Type B pancreatic cell (in vitro differentiated cells): Measurements from ENCODE around the gene STPG2. TPM values are rescaled to one million over a fixed set of nuclear protein-coding genes. Genes with fewer than 3 reads are reported as not detected.
A peak's percentile ranks its signal among the peaks of the same experiment; 100 is the strongest.

Experiments
- DNase-seq: peaks from one replicate; pipeline ENCODE4 v3.0.0; 2021; ENCODE audit warnings: mixed read lengths; ENCODE audit not compliant: unreplicated experiment; ENCODE audit errors: extremely low spot score
- H3K27ac Mint-ChIP-seq: 2 replicates; pipeline ENCODE4 v1.8.0; 2021; ENCODE audit warnings: mild to moderate bottlenecking, mixed read lengths
- H3K27me3 Mint-ChIP-seq: 2 replicates; pipeline ENCODE4 v1.8.0; 2021; ENCODE audit warnings: mixed read lengths
- H3K36me3 Mint-ChIP-seq: 2 replicates; pipeline ENCODE4 v1.8.0; 2021; ENCODE audit warnings: mixed read lengths
- H3K4me1 Mint-ChIP-seq: one replicate; pipeline ENCODE4 v1.8.0; 2021; ENCODE audit warnings: mixed read lengths; ENCODE audit not compliant: unreplicated experiment
- H3K4me3 Mint-ChIP-seq: 2 replicates; pipeline ENCODE4 v1.8.0; 2021; ENCODE audit warnings: mild to moderate bottlenecking, mixed read lengths
- H3K9me3 Mint-ChIP-seq: 2 replicates; pipeline ENCODE4 v1.8.0; 2021; ENCODE audit warnings: mixed read lengths
- total RNA-seq: library from RNA; stranded (reverse); gene quantifications from 2 replicates; pipeline ENCODE4 v1.2.1, GENCODE V29; 2021; ENCODE audit warnings: low replicate concordance
- TF ChIP-seq, protein P1 (sequence below): fragments of 200-600 bp; sonication (generic); conservative IDR thresholded peaks from 2 replicates; pipeline ENCODE4 v1.5.0; 2021; ENCODE audit warnings: antibody characterized with exemption, mild to moderate bottlenecking

STPG2 gene
- total RNA-seq, 1 donor from 2014 or later: 0.29 TPM

DNA sequence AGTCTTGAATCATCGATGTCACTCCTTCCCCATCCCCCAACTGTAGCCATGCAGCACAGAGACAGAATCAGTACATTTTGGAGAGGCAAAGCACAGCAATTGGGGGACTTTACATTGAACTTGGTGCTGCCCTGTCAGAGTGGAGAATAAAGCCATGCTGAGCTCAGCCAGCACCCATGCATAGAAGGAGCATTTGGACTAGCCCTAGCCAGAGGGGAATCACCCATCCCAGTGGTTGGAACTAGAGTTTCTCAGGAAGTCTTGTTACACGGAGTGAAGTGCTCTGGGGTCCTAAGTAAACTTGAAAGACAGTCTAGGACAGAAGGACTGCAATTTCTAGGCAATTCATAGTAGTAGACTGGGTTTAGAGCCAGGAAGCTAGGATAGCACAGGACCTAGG, 49.6 kb downstream of the STPG2 start:
- peaks cover 12% of the 10 kb centered on the region for H3K27me3 Mint-ChIP-seq
- H3K36me3 Mint-ChIP-seq: no peaks in the 10 kb centered on the region
- H3K9me3 Mint-ChIP-seq: no peaks in the 10 kb centered on the region
- peaks cover 4% of the 10 kb centered on the region for H3K4me1 Mint-ChIP-seq
- TF ChIP-seq, protein P1, sequence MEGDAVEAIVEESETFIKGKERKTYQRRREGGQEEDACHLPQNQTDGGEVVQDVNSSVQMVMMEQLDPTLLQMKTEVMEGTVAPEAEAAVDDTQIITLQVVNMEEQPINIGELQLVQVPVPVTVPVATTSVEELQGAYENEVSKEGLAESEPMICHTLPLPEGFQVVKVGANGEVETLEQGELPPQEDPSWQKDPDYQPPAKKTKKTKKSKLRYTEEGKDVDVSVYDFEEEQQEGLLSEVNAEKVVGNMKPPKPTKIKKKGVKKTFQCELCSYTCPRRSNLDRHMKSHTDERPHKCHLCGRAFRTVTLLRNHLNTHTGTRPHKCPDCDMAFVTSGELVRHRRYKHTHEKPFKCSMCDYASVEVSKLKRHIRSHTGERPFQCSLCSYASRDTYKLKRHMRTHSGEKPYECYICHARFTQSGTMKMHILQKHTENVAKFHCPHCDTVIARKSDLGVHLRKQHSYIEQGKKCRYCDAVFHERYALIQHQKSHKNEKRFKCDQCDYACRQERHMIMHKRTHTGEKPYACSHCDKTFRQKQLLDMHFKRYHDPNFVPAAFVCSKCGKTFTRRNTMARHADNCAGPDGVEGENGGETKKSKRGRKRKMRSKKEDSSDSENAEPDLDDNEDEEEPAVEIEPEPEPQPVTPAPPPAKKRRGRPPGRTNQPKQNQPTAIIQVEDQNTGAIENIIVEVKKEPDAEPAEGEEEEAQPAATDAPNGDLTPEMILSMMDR: no peak
- no peak overlapping the region for H3K27ac Mint-ChIP-seq
- H3K4me3 Mint-ChIP-seq: no peak overlapping the region
- no peak for DNase-seq

DNA sequence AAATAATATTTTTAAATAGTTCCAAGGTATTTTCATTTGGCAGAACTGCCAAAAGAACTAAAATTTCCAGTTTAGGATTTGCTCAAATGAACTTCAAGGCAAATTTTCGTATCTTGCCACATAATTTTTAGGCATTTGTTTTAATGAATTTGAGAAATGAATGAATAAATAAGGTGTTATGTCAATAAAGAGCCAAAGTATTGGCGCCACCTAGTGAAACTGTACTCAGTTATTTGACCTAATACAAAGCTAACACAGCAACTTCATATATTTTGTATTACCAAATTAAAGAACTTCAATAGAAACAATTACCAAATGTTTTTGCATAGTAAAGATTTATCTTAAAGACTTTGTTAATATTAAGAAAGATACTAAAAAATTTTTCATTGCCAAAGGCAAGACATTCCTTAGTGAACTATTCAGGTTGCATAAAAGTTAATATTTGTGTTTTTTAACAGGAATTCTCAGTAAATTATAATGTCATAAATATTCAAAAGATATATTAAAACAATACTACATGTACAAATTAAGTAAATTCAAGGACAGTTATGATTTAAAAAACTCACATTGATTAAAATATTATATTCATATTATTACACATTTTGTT, 50.3 kb downstream of the STPG2 start:
- H3K4me1 Mint-ChIP-seq: no peaks in the 10 kb centered on the region
- no peak for DNase-seq
- H3K27me3 Mint-ChIP-seq: peaks cover 9% of the 10 kb centered on the region
- H3K36me3 Mint-ChIP-seq: no peaks in the 10 kb centered on the region
- H3K9me3 Mint-ChIP-seq: no peaks in the 10 kb centered on the region
- no peak overlapping the region for H3K4me3 Mint-ChIP-seq
- TF ChIP-seq, protein P1: peak; percentile 78
- H3K27ac Mint-ChIP-seq: no peak overlapping the region

DNA sequence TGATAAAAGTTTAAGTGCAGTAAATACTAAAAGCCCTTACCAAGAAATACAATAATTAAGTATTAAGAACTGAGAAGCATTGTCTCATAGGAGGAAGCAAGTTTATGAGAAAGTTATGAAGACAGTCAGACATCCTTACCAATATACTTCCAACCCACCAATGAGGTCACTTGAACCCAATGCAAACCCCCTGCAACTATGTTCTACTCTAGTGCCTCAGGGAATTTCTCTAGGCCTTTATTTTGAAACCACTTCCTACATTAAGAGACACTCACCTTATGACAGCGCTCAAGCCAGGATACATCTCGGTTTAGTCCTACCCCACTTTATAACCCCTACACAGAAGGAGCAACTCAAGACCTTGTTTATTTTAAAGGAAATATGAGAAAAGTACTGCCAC, 61.3 kb downstream of the STPG2 start:
- H3K4me3 Mint-ChIP-seq: no peak overlapping the region
- TF ChIP-seq, protein P1: no peak
- no peaks in the 10 kb centered on the region for H3K9me3 Mint-ChIP-seq
- DNase-seq: no peak
- H3K27ac Mint-ChIP-seq: no peak overlapping the region
- H3K27me3 Mint-ChIP-seq: peaks cover 5% of the 10 kb centered on the region
- H3K36me3 Mint-ChIP-seq: no peaks in the 10 kb centered on the region
- H3K4me1 Mint-ChIP-seq: no peaks in the 10 kb centered on the region

DNA sequence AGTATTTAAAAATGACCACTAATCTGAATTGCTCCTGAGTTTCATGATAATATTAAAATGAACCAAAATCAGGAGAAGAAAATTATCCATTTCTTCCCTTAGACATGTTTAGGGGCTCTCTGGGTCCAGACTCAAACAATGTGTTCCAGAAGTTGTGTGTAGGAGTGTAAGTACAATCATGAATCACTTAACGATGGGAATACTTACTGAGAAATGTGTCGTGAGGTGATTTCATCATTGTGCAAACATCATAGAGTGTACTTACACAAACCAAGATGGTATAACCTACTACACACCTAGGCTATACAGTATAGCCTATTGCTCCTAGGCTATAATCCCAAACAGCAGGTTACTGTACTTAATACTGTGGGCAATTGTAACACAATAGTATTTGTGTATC, 74.8 kb downstream of the STPG2 start:
- Mint-ChIP-seq H3K27me3 (no peaks in the 10 kb centered on the region), H3K27ac (no peak overlapping the region), H3K4me3 (no peak overlapping the region), H3K36me3 (no peaks in the 10 kb centered on the region), H3K4me1 (no peaks in the 10 kb centered on the region), H3K9me3 (no peaks in the 10 kb centered on the region)
- DNase-seq: no peak
- TF ChIP-seq, protein P1: no peak

DNA sequence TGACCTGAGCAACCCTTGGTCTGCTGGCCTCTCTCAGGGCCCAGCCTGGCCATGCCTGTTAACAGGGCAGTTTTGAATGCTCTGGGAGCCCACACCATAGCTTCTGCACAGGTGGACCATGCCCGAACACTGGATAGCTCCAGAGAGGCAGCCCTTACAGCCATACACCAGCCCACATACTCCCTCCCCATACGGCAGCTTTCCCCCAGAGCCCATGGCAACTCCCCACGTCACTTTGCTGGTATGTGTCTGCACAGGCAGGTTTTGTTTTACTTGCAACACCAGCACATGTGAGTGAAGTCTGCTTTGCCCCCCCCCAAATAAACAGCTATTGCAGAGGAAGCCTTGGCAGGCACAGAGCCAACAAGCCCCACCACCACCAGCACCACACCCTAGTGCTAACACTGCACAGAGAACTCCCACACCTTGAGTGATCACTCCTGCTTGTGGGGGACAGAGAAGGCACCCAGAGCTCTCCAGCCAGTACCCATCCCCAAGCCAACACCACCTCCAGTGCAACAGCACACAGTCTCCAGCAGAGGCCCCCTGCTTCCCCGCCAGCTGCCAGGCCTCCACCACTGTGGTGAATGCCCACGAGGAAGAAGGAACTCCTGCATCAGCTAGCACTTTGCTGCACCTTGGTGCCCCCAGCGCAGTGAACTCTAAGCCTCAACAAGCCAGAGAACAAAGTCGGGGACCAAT, 87.3 kb downstream of the STPG2 start:
- H3K9me3 Mint-ChIP-seq: peaks cover 16% of the 10 kb centered on the region
- no peaks in the 10 kb centered on the region for H3K27me3 Mint-ChIP-seq
- no peaks in the 10 kb centered on the region for H3K36me3 Mint-ChIP-seq
- DNase-seq: no peak
- H3K4me3 Mint-ChIP-seq: no peak overlapping the region
- no peak overlapping the region for H3K27ac Mint-ChIP-seq
- no peaks in the 10 kb centered on the region for H3K4me1 Mint-ChIP-seq
- TF ChIP-seq, protein P1: no peak
